Thymus (tissue), 11 donors: Measurements from ENCODE around the gene PPM1H. TPM values are rescaled to one million over a fixed set of nuclear protein-coding genes. Genes with fewer than 3 reads are reported as not detected.
"Not testable (repeated sequence)": the region's sequence is repeated elsewhere in the genome, so short reads cannot be mapped to it uniquely, and the experiment has no call there.

Experiments used
- DNase-seq, 9 donors: peaks; one replicate each; pipeline ENCODE4 v3.0.0-alpha.2; 2013; ENCODE audit warnings: low spot score in 9 of 9, low read depth in 6 of 9, missing footprints in 1 of 9
- H3K27ac ChIP-seq, 2 donors: one replicate each; pipeline ENCODE4 v1.5.1; 2013; ENCODE audit warnings: control low read depth in 1 of 2, low read depth in 1 of 2, low read length in 1 of 2, mild to moderate bottlenecking in 1 of 2, moderate library complexity in 1 of 2
- H3K27me3 ChIP-seq, 2 donors: one replicate each; pipeline ENCODE4 v1.5.1; 2013; ENCODE audit warnings: low read length in 1 of 2; ENCODE audit not compliant: control insufficient read depth in 2 of 2, insufficient read depth in 1 of 2
- H3K36me3 ChIP-seq, 2 donors: one replicate each; pipeline ENCODE4 v1.5.1; 2013; ENCODE audit warnings: low read length in 1 of 2, mild to moderate bottlenecking in 1 of 2, moderate library complexity in 1 of 2; ENCODE audit not compliant: control insufficient read depth in 2 of 2, insufficient read depth in 2 of 2
- H3K4me1 ChIP-seq, 2 donors: one replicate each; pipeline ENCODE4 v1.5.1; 2013; ENCODE audit warnings: low read length in 2 of 2; ENCODE audit not compliant: control insufficient read depth in 2 of 2, insufficient read depth in 2 of 2
- H3K4me3 ChIP-seq, 2 donors: one replicate each; pipeline ENCODE4 v1.5.1; 2013; ENCODE audit warnings: low read length in 2 of 2, control low read depth in 1 of 2, mild to moderate bottlenecking in 1 of 2
- H3K9me3 ChIP-seq, 2 donors: one replicate each; pipeline ENCODE4 v1.5.1; 2013; ENCODE audit warnings: low read length in 1 of 2, mild to moderate bottlenecking in 1 of 2; ENCODE audit not compliant: control insufficient read depth in 2 of 2, insufficient read depth in 1 of 2
- WGBS: extraction: QIAGEN DNeasy Blood & Tissue Kit; methylation state at CpG from one replicate; pipeline ENCODE4 v1.1.7; 2013; 5-methylcytosine and 5-hydroxymethylcytosine counted together
- polyA plus RNA-seq: library from polyadenylated mRNA; stranded (reverse); fragments of 200-250 nt; gene quantifications from one replicate; pipeline ENCODE4 v1.2.3, GENCODE V29; 2013
- total RNA-seq: library from RNA; stranded (reverse); fragments of 120-200 nt; gene quantifications from one replicate; pipeline ENCODE4 v1.2.4, GENCODE V29; 2013
- donor health status: healthy.

Gene PPM1H
- total and polyA plus RNA-seq, 2 donors = 3.6 to 7.8 TPM

- H3K4me1 ChIP-seq = no peaks in the 10 kb centered on the region
- H3K27ac ChIP-seq = no peak overlapping the region
- H3K4me3 ChIP-seq = no peak overlapping the region
- no peaks in the 10 kb centered on the region for H3K36me3 ChIP-seq
- WGBS = 94% methylated on average over 2 of the region's 2 CpGs
- DNase-seq = no peak
- H3K9me3 ChIP-seq = no peaks in the 10 kb centered on the region
- no peaks in the 10 kb centered on the region for H3K27me3 ChIP-seq
These were observed 32.8 kb upstream of the PPM1H start for GRCh38 chr12:62967701-62968100.

GRCh38 chr12:62966990-62967506 lies 32.1 kb upstream of the PPM1H start:
- H3K27ac ChIP-seq = no peak overlapping the region
- H3K9me3 ChIP-seq = no peaks in the 10 kb centered on the region
- H3K27me3 ChIP-seq = no peaks in the 10 kb centered on the region
- DNase-seq = no peak
- no peaks in the 10 kb centered on the region for H3K4me1 ChIP-seq
- no peaks in the 10 kb centered on the region for H3K36me3 ChIP-seq
- H3K4me3 ChIP-seq = no peak overlapping the region

DNA sequence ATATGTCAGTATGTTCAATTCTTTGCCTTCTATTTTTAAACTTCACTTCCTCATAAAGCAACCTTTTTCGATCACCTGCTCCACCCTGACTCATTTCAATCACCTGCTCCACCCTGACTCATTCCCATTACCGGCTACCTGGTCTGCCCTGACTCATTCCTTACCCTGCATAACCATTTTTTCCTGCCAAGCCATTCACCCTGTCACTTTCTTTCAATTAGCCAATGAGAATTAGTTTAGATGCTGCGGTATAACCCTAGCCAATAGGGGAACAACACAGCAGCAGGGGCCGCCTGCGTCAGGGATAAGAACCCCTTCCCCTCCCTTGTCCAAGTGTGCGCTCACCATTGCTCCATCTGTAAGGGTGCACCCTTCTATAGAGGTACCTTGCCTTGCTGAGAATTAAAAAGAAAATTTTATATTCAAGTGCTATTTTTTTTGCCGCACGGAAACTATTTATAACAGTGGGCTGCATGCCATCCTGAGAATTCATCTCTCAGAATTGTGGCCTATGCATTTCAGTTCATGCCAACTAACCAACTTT lies 31.6 kb upstream of the PPM1H start:
- not testable (repeated sequence) for H3K4me1 ChIP-seq, H3K4me3 ChIP-seq, H3K36me3 ChIP-seq, DNase-seq, H3K27ac ChIP-seq, H3K9me3 ChIP-seq, H3K27me3 ChIP-seq
- WGBS = 96% methylated on average over 8 of the region's 8 CpGs

- H3K27ac ChIP-seq, H3K4me1 ChIP-seq, H3K9me3 ChIP-seq, H3K36me3 ChIP-seq, H3K27me3 ChIP-seq, DNase-seq, H3K4me3 ChIP-seq: not testable (repeated sequence)
- 71% methylated on average over 4 of the region's 4 CpGs for WGBS
These were observed 30.8 kb upstream of the PPM1H start for GRCh38 chr12:62965700-62966099.

DNA sequence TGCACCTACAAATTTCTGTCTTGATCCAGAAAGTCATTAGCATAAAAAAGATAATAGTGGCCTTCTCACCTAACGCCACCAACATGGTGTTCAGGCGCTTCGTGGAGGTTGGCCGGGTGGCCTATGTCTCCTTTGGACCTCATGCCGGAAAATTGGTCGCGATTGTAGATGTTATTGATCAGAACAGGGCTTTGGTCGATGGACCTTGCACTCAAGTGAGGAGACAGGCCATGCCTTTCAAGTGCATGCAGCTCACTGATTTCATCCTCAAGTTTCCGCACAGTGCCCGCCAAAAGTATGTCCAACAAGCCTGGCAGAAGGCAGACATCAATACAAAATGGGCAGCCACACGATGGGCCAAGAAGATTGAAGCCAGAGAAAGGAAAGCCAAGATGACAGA lies 30.3 kb upstream of the PPM1H start:
- H3K27me3 ChIP-seq, DNase-seq, H3K27ac ChIP-seq, H3K4me1 ChIP-seq, H3K4me3 ChIP-seq, H3K36me3 ChIP-seq, H3K9me3 ChIP-seq: not testable (repeated sequence)
- WGBS = 97% methylated on average over 11 of the region's 11 CpGs

DNA sequence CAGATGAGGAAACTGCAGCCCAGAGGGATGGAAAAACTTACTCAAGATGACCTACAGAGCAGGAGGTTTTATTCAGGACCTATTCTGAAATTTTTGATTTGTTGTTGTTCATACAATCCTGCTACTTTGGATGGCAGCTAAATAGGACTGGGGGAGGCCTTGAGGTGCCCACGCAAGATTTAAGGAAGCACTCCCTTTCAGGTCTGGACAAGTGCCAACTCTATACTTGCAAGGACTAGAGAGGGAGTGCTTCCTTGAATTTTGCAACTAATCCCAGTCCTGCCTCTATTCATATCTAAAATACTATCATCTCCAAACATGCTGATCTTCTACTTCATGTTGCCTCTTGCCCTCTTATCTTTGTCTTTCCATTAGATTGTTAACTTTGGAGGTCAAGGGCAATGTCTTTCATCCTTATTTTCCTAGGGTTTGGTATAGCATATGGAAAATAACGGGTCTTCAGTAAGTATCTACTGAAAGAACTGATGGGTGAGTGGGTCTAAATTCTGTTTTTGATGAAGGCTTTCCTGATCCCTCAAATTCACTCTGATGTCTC lies 28.6 kb upstream of the PPM1H start:
- DNase-seq = no peak
- H3K4me1 ChIP-seq = no peaks in the 10 kb centered on the region
- H3K36me3 ChIP-seq = no peaks in the 10 kb centered on the region
- no peaks in the 10 kb centered on the region for H3K27me3 ChIP-seq
- 94% methylated on average over 2 of the region's 2 CpGs for WGBS
- no peak overlapping the region for H3K27ac ChIP-seq
- H3K9me3 ChIP-seq = no peaks in the 10 kb centered on the region
- H3K4me3 ChIP-seq = no peak overlapping the region

DNA sequence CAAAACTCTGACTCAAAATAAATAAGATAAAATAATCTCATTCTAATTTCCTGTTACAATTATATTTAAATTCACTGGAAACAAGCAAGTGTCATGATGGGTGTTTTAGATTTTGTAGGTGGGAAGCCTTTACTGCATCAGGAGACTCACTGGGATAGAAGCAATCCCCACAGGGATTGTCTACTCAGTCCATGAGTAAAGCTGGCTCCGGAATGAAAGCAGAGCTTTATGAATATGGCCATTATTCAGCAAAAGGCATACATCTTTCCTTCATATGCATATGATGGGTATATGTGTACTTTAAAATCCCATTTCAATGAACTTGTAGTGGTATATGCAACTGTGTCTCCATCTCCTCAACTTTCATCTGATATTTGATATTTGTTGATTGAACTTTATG lies 25.4 kb upstream of the PPM1H start:
- DNase-seq = no peak
- Histone ChIP-seq H3K4me1 (no peaks in the 10 kb centered on the region), H3K27ac (no peak overlapping the region), H3K4me3 (no peak overlapping the region), H3K9me3 (no peaks in the 10 kb centered on the region), H3K36me3 (no peaks in the 10 kb centered on the region), H3K27me3 (no peaks in the 10 kb centered on the region)
- 100% methylated on average over 1 of the region's 1 CpG for WGBS

- Histone ChIP-seq H3K27me3 (no peaks in the 10 kb centered on the region), H3K36me3 (no peaks in the 10 kb centered on the region), H3K4me1 (no peaks in the 10 kb centered on the region), H3K9me3 (no peaks in the 10 kb centered on the region), H3K27ac (no peak overlapping the region), H3K4me3 (no peak overlapping the region)
- WGBS = 81% methylated on average over 8 of the region's 8 CpGs
- no peak for DNase-seq
These were observed 24.8 kb upstream of the PPM1H start for GRCh38 chr12:62959745-62960144.

DNA sequence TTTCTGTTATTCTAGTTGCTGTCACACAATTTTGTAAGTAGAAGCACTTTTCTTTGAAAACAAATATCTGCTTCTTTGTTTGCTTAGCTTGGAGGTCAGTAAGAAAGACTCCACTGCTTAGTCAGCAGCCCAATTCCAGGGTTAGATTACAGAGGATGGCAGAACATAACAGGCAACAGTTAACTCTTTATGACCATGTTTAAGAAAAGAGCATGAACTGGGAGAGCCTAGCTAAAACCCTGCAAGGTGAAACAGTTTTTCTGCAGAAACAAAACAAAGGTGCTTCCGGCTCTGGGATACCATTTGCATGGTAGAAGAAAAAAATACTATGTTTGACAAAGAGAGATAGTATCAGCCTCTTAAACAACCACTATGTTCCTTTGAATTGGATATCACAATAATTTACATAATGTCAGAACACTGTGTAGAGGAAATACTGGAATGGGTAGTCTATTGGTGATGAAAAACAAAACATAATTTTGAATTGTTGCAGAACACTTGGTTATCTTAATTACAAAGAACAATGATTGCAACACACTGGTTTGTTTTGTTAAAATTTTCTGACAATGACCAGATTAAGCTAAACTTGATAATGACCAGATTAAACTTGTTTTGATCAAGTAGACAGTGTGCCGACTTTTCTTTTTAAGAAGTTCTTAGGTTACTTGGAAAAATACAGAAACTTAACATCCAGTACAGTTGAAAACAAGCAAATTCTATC lies 22.4 kb upstream of the PPM1H start:
- no peaks in the 10 kb centered on the region for H3K27me3 ChIP-seq
- peak in 1 of 9 donors; percentile 1 for DNase-seq
- H3K27ac ChIP-seq = no peak overlapping the region
- 95% methylated on average over 2 of the region's 2 CpGs for WGBS
- no peaks in the 10 kb centered on the region for H3K4me1 ChIP-seq
- no peaks in the 10 kb centered on the region for H3K9me3 ChIP-seq
- no peak overlapping the region for H3K4me3 ChIP-seq
- no peaks in the 10 kb centered on the region for H3K36me3 ChIP-seq
